IPS DF 19.7 (cell line): Measurements from ENCODE around the gene TMEM163.

ENCODE experiments used
- DNase-seq: peaks from one replicate; pipeline ENCODE4 v3.0.0-alpha.2; 2013; ENCODE audit warnings: low read depth, low spot score

TMEM163 gene

DNA sequence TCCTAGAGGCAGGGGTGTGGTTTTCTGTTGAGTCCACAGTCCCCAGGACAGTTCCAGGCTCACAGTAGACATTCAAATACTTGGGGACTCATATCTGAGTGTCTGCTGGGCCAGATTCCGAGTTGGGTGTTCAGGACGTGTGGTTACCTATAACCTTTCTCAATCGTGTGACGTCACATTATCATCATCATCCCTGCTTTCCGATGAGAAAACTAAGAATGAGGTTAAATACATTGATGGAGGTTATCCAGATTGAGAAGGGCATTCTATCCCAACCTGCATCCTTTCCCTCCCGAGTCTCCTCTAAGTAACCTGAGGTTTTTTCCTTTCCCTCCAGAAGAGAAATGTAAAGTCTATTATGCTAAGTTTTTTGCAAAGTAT, 260.3 kb downstream of the TMEM163 start:
- no peak for DNase-seq

DNA sequence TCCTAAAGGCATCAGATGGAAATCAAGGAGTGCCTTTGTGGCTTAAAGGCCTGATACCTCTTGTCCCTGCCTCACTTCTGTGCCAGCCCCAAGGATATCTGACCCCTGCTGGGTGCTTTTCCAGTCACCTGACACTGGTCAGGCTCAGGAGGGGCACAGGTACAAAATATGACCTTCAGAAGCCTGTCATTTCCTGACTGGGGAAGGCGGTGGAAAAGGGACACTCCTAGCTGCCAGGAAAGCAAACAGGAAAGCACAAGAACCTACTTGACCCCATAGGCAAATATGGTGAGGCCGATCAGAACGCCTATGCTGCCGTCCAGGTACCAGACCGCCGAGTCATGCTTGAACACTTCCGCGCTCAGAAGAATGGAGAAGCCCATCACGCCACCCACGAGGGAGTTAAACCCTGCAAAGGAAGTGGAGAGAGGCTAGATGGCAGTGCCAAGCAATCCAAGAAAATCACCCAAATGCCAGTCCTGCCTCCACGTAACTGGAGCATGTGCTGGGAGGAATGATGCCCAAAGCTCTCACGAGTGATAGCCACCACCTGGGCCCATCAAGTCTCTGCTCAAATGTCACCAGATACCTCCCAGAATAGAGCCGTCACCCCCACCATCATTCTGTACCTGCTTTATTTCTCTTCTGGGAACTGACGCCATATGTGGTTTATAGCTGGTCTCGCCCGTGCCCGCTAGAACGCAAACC, 260.9 kb downstream of the TMEM163 start:
- DNase-seq = no peak

DNA sequence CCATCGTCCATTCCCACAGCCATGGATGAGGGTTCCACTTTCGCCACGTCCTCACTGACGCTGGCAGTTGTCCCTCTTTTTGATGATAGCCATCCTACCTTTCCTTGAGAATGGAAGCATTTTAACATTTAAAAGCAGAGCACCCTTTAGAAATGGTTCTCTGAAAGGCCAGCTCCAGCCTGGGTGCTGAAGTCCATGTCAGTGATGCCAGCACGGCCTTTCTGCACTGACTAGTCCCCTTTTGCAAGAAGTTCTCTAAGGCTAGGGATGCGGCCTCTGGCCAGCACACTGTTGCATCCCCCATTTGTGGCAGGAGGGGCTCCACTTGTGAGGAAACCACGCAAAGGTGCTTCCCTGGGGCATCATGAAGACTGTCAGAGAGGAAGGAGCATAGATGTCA, 261.4 kb downstream of the TMEM163 start:
- no peak for DNase-seq

DNA sequence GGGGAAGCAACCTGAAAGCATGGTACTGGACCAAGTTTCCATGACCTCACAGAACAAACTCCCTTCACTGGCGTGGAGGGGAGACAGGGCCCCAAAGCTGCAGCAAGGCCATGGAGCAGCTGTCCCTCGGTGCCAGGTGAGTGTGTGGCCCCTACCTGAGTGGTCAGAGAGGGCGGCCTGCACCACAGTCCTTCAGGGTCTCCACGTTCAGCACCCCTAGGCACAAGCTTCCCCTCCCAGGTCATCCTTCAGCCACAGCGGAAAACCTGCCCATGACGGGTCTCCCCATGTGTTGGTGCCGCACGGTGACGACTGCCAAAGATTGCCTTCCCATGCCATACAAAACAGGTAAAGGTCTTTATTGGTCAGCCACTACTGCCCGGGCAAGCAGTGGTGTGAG, 263.4 kb downstream of the TMEM163 start:
- no peak for DNase-seq

DNA sequence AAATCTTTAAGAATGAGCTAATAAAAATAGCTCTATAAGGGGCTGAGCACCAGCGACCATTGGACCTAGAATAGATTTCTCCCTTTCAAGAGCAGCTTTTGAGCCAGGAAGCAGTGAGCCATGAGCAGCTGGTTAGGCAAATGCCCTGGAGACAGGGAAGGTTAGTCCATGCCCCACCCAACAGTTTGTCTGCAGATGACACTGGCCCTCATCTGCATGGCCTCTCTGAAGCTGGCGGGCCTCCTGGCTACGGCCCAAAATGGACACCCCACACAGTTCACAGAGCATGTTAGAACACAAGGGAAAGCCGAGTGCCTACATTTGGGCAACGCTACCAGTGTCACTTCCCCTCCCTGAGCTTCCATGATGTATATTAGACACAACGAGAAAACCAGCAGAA, 263.9 kb downstream of the TMEM163 start:
- no peak for DNase-seq

DNA sequence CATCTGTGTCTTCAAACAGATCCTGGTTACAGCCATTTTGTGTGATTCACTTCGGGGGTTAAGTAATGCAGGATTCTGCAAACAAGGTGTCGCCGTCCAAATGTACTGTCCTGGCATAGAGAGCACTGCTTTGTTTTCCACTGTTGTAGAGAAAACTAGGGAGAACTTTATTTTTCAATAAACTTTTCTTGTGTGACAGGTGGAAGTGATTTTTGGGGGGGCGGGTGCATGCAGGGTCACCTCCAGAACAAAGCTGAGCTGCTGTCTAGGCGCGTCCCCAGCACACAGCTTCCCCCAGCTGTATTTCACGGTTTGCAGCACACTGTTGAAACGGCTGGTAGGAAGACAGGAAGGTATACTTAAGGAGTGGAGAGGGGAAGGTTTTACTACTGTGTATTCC, 264.4 kb downstream of the TMEM163 start:
- no peak for DNase-seq

DNA sequence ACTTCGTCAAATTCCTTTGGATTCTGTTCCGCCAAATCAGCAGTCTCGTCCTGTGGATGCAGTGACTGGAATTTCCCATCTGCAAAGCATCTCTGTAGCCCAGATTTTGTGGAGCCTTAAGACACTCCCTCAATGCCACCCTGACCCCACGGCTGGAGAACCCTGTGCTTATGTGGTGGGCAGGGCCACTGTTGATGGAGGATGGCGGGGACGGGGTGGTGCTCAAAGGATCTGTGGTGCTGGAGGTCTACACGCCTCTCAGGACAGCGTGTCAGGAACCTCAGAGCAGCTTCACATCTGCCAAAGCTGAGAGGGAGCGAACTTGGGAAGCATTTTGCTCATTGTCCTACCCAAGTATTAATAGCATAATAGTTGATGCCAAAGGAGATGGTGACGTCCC, 264.8 kb downstream of the TMEM163 start:
- DNase-seq = no peak

DNA sequence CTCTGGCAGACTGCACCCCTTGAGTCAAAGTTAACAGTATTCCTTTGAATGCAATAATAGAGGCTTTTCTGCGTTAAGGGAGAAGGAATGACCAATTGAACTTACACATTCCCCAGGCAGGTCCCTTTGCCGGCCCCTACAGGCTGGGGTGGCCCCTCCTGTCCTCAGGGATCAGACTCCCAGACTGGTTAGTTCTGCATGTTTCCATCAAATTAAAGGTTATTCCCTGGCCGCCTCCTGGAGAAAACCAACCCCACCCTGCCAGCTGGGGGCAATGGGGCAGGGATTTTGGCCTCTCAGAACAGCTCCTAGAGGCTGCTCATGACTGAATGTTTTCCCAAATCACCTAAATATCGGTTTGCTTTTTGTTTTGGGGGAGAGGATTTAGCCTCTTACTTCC, 265.3 kb downstream of the TMEM163 start:
- DNase-seq = no peak

DNA sequence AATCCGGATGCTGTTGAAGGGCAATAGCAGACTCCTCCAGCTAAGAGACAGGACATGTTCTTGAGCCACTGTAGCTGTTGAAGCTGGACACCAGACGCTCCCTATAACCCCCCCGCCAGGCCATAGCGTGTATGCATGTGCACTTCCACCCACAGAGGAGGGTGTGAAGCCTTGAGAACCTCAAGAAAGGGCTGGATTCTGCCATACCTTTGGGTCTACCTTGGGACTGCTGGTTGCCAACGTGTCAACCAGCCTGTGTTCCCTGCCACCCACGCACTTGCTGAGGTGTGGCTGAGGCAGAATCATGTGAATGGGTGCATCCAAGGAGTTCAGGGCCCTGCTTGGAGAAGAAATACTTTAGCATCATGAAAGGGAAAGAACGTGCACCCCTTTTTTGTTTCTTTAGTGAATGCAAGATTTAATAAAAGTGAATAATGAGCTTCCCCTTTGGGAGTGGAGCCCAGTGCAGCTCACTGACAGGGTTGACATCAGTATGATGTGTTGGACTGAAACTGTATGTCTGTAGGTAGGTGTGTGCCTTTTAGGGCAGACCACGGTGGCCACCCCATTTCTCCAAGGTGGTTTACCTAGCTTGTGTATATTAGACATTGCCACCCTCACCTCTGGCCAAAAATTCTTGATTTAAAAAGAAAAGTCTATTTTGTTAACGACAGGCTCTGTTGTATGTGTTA, 266.6 kb downstream of the TMEM163 start:
- no peak for DNase-seq

DNA sequence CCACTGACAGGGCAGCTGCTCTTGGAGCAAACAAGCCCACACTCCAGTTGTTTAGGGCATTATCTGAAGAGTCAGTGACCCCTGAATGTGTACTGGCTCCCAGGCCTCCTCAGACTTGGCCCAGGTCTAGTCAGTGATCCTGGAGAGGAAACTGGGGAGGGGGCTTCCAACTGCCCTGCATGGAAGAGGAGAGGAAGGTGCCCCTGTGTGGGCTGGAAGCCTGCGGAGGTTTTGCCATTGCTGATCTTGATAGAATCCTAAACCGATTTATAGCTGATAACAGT, 267.5 kb downstream of the TMEM163 start:
- no peak for DNase-seq

DNA sequence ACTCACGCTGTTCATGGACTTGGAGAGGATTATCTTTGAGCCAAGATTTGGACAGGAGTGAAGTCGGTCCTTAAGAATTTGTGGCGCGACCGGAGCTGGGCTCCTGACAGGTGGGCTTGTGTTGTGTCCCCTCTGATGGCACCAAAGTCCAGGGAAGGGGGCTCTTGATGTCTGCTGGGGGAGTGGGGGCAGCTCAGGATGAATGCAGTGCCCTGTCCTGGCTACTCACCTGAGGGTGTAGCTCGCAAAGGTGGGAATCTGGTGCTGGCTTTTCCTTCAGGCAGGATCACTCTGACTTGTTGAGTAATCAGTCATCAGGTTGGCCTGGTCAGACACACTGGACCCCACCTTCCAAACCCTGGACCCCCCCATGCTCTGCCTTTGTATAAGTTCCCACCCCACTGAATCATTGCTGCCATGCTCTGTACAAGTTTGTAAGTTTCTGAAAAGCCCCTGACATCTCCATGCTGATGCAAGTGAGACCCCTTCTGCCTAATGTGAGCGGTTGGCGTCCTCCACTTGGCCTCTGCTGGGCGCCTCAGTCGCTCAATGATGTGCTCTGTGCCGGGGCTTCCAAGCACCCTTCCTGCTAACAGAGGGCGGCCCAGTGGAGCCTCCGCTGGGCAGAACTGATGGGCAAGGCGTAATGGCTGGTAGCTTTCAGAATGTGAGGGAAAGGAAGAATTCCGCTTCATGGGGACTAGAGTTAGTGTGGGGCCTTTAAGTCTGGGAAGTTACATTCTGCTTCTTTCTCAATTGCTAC, 268.9 kb downstream of the TMEM163 start:
- no peak for DNase-seq

DNA sequence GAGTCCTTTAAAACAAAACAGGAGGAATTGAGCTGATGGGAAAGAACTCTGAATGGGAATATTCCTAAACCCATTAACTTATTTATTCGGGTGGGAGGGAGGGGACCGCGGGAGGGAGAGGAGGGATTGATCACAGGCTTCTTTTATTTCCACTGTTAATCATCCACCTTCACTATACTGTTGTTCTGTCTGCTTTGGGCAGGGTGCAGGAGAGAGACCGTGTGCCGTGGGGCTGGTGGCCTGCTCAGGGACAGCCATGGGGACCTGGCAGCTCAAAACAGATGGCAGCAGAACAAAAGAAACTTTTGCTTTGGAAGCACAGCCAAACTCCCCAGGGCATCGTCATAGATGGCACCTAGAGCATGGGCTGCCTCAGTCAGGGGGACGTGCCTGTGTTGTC, 269.6 kb downstream of the TMEM163 start:
- DNase-seq = no peak

DNA sequence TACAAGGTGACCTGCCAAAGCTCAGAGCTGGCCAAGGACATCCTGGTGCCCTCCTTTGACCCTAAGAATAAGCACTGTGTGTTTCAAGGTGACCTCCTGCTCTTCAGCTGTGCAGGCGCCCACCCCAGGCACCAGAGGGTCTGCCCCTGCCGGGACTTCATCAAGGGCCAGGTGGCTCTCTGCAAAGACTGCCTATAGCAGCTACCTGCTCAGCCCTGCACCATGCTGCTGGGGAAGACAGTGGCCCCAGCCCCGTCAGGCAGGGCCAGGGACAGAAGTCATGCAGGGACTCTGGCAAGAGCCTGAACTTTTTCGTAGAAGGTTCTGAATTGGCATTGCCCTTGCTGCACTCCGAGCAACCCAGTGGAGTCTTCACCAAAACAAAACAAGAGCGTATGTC, 270.1 kb downstream of the TMEM163 start:
- DNase-seq = no peak

DNA sequence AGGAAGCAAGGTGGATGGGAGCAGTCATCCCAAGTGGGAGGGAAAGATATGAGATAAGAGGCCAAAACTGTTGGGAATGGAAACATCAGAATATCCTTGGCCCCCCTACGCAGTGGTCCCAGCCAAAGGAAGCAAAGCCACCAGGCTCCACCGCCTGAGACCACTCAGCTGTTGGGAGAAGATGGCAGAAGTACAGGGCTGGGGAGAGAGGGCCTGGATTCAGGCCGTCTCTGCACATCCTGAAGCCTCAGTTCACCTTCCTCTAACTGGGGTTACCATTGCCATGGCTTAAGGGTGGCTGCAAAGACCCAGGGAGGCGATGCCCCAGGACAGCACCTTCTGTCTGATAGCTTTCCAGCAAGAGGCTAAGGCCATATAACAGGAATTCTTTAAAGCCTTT, 271.1 kb downstream of the TMEM163 start:
- DNase-seq = no peak

DNA sequence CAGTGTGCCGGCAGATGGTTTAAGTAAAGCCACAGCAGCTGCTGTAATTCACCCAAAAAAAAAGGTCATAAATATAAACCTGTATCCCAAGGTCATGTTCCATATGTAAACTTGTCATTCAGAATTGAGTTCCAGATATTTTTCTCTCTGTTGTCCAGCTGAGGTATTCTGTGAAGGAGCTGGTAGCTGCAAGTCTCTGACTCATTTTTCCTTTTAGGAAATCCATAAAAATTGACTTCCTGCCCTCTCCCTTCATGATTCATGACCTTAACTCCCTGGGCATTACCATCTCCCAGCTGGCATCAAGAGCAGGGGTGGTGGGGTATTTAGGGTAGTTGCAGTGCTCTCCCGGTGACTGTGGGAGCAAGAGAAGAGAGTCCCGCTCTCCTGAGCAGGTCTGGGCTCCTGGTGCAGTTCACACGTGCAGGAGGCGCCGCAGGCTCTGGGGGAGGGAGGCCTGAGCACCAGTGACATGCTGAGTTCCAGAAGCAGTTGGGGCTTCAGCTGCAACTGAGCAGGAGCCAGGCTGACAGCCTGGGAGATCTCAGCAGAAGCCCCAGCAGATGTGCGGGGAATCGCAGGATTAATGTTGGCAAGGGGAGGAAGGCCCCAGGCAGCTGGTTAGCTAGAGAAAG, 272.3 kb downstream of the TMEM163 start:
- no peak for DNase-seq

DNA sequence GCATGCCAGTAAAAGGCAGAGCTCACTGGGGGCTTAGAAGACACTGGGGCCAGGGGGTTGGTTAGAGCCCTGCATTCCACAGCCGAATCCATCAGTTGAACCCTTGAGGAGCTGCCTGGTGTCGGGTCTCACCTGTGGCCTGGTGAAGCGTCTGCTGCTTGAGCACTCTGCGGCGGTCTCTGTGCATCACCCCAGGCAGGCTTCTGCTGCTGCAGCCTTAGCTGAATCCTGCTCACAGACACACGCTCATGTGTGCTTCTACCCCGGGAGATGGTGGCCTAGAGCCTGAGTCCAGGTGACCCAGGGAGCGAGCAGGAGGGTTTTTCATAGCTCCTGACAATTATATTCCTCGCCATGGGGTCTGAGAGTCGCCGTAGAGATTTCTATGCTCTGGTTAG, 272.8 kb downstream of the TMEM163 start:
- no peak for DNase-seq

DNA sequence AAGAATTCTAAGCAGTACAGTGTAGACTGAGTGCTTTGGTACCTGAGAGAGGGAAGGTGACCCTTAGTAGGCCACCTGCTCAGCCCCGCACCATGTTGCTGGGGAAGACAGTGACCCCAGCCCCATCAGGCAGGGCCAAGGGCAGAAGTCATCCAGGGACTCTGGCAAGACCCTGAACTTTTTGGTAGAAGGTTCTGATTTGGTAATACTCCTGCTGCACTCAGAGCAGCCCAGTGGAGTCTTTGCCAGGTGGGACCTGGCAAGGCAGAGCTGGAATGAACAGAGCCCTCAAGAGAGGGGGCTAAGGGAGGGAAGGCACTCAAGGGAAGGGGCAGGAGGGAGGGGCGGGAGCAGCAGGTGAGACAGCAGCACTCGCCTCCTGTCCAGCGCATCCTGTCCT, 273.7 kb downstream of the TMEM163 start:
- no peak for DNase-seq

DNA sequence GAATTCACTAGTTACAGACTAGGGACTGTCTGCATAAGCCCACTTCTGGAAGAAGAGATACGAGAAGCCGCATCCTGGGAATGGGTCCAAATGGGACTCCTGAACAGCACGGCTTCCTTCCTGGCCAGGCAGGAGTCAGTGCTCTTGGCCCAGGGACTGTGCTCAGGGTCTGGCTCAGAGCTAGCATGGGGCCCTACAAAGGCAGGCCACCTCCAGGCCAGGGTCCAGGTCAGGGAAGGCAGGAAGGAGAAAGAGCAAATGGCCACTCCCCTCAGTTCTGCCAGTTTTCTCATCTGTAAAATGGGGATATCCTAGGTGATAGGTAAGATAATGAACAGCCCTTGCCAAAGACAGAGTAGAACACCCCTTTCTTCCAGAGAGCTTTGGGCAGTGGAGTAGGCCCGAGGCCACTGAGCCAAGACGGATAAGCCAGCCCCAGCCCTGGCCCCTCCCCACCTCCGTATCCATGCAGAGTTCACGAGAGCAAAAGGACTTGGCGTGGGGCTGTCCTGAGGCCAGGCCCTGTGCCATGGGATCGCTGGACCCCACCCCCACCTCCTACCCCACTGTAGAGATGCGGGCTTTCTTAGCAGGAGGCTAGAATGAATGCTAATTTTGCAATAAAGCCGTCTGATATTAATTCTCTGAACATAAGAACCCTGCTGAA, 274.9 kb downstream of the TMEM163 start:
- no peak for DNase-seq

DNA sequence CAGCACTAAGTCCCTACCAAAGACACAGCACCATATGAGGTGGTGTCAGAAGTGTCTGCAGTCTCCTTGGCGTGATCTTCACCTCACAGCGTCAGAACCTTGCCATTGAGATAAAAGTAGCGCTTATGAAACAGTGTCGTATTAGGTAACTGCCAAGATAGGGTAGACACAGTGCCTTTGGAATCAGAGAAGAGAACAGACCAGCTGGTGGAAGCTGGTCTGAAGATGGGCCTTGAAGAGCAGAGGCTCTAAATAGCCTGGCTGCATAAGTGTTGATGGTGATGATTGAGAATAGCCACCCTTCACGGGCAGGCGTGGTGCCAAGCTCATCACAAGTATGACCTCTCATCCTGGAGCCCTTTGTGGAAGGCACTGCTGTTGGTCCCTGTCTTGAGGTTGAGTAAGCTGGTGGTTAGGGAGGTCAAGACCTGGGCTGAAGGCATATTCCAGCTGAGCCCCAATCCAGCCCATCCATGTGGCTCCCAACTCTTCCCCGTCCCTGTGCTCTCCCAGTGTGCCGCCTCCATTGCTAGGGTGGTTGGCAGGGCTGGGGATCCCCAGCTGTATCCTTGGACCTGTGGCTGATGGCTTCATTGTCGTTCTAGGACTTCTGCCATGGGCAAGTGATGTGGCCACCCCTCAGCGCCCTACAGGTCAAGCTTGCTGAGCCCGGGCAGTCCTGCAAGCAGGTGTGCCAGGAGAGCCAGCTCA, 277.5 kb downstream of the TMEM163 start:
- DNase-seq = no peak

DNA sequence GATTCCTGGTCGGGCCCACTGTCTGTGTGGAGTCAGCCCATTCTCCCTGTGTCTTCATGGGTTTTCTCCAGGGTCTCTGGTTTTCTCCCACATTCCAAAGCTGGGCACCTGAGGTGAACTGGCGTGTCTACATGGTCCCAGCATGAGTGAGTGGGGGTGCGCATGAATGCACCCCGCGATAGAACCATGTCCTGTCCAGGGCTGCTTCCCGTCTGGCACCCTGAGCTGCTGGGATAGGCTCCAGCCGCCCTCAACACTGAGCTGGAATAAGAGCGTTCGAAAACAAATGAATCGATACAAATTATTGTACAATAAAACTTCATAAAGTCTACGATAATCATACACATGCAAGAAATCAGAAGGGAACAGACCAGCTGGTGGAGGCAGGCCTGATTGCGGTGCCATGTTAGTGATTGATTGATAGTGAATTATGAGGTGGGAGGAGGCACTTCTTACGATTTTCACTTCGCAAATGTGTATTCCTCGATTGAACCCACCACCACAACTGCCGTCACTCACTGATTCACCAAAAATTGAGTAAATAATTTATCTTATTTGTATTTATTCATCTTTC, 278.4 kb downstream of the TMEM163 start:
- no peak for DNase-seq

DNA sequence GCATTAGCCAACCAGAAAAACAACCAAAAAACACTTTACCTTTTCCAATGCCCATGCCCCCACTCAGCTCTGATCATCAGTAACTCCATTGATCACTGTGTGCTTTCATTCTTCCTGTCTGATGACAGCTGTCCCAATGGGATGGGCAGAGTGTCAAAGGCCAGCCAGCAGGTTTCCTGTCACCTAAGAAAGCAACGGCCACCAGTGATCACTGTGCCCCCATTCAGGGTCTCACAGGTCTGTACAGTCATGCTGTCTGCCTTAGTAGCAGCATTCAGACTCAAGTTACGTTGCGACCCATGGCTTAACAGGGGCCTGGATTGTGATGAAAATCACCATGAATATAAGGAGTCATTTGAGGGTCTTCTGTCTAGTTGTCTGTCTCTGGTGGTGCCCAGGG, 280.4 kb downstream of the TMEM163 start:
- DNase-seq = no peak
